HUES64 (cell line): ENCODE data around the gene HIF1A. TPM values are rescaled to one million over a fixed set of nuclear protein-coding genes. Genes with fewer than 3 reads are reported as not detected.

Experiments used
- H3K27ac ChIP-seq: 2 replicates; pipeline ENCODE4 v1.7.0; 2013; ENCODE audit warnings: low read depth, low read length, inconsistent platforms
- H3K27me3 ChIP-seq: 2 replicates; pipeline ENCODE4 v1.6.1; 2013; ENCODE audit warnings: mild to moderate bottlenecking, low read length; ENCODE audit not compliant: insufficient read depth
- H3K36me3 ChIP-seq: 2 replicates; pipeline ENCODE4 v1.6.1; 2013; ENCODE audit warnings: mild to moderate bottlenecking, low read length; ENCODE audit not compliant: insufficient read depth
- H3K4me1 ChIP-seq: 2 replicates; pipeline ENCODE4 v1.6.1; 2013; ENCODE audit warnings: mild to moderate bottlenecking, low read length, moderate library complexity; ENCODE audit not compliant: insufficient read depth
- H3K4me3 ChIP-seq: 2 replicates; pipeline ENCODE4 v1.5.1; 2013; ENCODE audit warnings: mild to moderate bottlenecking, low read length, moderate library complexity
- H3K9ac ChIP-seq: 2 replicates; pipeline ENCODE4 v1.6.1; 2013; ENCODE audit warnings: mild to moderate bottlenecking, low read depth, low read length
- H3K9me3 ChIP-seq: 2 replicates; pipeline ENCODE4 v1.6.1; 2013; ENCODE audit warnings: low read depth, low read length; ENCODE audit not compliant: insufficient read depth
- WGBS: fragments of 150-250, 120-280 bp; methylation state at CpG from one replicate; pipeline ENCODE4 v1.1.7; 2013; ENCODE audit warnings: missing lambda C conversion rate; 5-methylcytosine and 5-hydroxymethylcytosine counted together
- polyA plus RNA-seq, 2 experiments: library from polyadenylated mRNA; stranded (reverse); fragments of 50-300 nt; gene quantifications; one replicate each; pipeline ENCODE4 v1.2.3, GENCODE V29; 2013

HIF1A gene
- 177 TPM for polyA plus RNA-seq (2013, experiment 1 of 2)
- polyA plus RNA-seq (2013, experiment 2 of 2), result 178 TPM

DNA sequence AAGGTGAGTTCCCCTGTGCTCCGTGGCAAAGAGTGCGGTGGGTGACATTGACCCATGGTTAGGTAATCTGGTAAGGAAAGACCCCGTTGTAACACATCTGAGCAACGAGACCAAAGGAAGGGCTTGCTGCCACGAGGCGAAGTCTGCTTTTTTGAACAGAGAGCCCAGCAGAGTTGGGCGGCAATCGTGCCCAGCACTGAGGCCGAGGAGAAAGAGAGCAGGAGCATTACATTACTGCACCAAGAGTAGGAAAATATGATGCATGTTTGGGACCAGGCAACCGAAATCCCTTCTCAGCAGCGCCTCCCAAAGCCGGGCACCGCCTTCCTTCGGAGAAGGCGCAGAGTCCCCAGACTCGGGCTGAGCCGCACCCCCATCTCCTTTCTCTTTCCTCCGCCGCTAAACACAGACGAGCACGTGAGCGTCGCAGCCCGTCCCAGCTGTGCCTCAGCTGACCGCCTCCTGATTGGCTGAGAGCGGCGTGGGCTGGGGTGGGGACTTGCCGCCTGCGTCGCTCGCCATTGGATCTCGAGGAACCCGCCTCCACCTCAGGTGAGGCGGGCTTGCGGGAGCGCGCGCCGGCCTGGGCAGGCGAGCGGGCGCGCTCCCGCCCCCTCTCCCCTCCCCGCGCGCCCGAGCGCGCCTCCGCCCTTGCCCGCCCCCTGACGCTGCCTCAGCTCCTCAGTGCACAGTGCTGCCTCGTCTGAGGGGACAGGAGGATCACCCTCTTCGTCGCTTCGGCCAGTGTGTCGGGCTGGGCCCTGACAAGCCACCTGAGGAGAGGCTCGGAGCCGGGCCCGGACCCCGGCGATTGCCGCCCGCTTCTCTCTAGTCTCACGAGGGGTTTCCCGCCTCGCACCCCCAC, at the start of gene HIF1A:
TSS of gene HIF1A (plus strand) at position 684 of the 865 bp plus-strand sequence. CDS start 292 bp downstream, outside the sequence.
- Histone ChIP-seq H3K4me3 (peak within 1 kb of the TSS; percentile 98), H3K27me3 (no peaks in the 10 kb centered on the region), H3K9me3 (no peaks in the 10 kb centered on the region), H3K9ac (peak within 1 kb of the TSS; percentile 98), H3K36me3 (no peaks in the 10 kb centered on the region), H3K27ac (peak within 1 kb of the TSS; percentile 99), H3K4me1 (peaks cover 44% of the 10 kb centered on the region)
- WGBS, result 1% methylated on average over 68 of the region's 68 CpGs

DNA sequence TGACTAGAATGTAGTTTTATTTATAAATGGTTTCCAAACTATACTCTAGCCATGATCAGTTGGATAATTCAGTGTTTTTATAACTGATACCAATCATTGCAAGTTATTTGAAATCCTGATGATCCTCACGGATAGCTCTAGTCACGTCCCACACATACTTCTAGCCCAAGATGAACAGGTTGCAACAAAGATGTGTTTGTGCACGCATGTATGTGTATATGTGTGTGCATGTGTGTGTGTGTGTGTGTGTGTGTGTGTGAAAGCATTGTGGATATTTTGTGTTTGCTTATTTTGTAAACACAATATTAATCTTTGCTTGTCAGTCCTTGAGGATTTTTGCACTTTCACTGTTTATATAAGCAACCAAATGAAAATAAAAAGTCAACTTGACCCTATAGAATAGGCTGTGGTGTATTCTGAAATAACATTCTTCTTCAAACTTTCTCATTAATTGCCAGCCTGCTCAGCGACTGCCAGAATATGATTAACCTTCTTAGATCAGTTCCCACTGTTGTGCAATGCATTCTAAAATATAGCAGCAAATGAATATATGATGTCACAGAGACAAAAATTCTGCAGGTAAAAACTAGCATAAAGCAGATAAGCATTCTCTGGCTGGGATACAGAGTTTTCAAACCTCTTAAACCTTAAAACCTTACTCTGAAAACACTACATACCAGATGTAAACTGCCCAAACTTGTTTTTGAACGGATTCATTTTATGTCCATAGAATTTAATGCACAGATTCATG, 48.8 kb upstream of the HIF1A start:
- 84% methylated on average over 5 of the region's 5 CpGs for WGBS
- H3K27me3 ChIP-seq, result no peaks in the 10 kb centered on the region
- H3K9me3 ChIP-seq, result no peaks in the 10 kb centered on the region
- no peaks in the 10 kb centered on the region for H3K36me3 ChIP-seq
- H3K4me1 ChIP-seq, result peaks cover 3% of the 10 kb centered on the region; the same call in 1 of the 2 replicates
- no peak overlapping the region for H3K4me3 ChIP-seq
- H3K27ac ChIP-seq, result no peak overlapping the region
- no peak overlapping the region for H3K9ac ChIP-seq

DNA sequence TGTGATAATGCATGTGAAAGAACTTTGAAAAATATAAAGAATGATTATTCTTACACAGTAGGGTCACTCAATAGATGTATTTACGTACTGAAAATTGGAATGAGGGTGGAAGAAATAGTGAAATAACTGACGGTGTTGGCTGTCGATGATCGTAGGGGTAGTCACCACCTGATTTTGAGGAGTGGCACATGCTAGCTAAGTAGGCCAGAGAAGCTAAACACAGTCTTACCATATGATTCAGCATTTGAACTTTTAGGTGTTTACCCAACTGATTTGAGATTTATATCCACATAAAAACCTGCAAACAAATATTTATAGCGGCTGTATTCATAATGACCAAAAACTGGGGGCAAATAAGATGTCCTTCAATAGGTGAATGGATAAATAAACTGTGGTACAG, 47.6 kb upstream of the HIF1A start:
- Histone ChIP-seq H3K9ac (no peak overlapping the region), H3K4me3 (no peak overlapping the region), H3K4me1 (peaks cover 3% of the 10 kb centered on the region; the same call in 1 of the 2 replicates), H3K27me3 (no peaks in the 10 kb centered on the region), H3K27ac (no peak overlapping the region), H3K9me3 (no peaks in the 10 kb centered on the region), H3K36me3 (no peaks in the 10 kb centered on the region)
- 97% methylated on average over 5 of the region's 5 CpGs for WGBS

DNA sequence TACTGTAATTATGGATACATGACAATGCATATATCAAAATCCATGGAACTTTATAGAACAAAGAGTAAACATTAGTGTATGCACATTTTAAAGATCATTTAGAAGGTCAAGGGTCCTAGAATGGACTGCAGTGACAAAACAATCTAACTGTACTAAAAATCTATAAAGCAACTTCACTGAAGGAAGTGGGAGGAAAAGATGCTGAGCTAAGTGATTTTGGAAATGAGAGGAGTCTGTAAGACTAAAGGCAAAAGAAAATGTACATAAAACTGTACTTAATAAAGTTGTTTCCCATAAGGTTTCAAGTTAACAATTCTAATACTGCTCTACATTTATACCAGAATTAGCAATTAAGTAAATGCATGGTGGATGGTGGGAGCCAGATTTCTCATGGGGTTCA, 46.9 kb upstream of the HIF1A start:
- H3K4me3 ChIP-seq, result no peak overlapping the region
- H3K27ac ChIP-seq, result no peak overlapping the region

DNA sequence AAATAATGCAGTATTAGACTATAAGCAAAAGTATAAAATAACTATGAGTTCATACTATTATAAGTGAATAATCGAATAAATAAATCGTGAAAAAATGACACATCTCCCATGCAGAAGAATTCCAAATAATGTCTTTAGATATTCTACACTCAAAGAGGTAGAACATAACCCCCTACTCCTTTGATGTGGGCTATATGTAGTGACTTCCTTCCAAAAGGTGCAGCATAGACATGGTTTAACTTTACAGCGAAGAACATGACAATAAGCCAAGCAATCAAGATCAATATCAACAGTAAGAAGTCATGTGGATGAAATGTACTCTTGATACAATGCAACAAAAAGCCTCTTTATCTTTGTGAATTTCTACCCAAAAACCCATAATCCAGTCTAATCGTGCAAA, 46.0 kb upstream of the HIF1A start:
- no peak overlapping the region for H3K27ac ChIP-seq
- H3K36me3 ChIP-seq, result no peaks in the 10 kb centered on the region
- peaks cover 3% of the 10 kb centered on the region; the same call in 1 of the 2 replicates for H3K4me1 ChIP-seq
- 100% methylated on average over 2 of the region's 4 CpGs for WGBS
- H3K4me3 ChIP-seq, result no peak overlapping the region
- H3K9ac ChIP-seq, result no peak overlapping the region
- H3K9me3 ChIP-seq, result no peaks in the 10 kb centered on the region
- H3K27me3 ChIP-seq, result no peaks in the 10 kb centered on the region

More for the DNA sequence above, 46.9 kb upstream of the HIF1A start:
- no peaks in the 10 kb centered on the region for H3K36me3 ChIP-seq
- no peak overlapping the region for H3K9ac ChIP-seq
- H3K27me3 ChIP-seq, result no peaks in the 10 kb centered on the region
- H3K4me1 ChIP-seq, result peaks cover 3% of the 10 kb centered on the region; the same call in 1 of the 2 replicates
- H3K9me3 ChIP-seq, result no peaks in the 10 kb centered on the region

GRCh38 chr14:61651355-61651754, 44.0 kb upstream of the HIF1A start:
- Histone ChIP-seq H3K4me3 (no peak overlapping the region), H3K4me1 (no peaks in the 10 kb centered on the region), H3K36me3 (no peaks in the 10 kb centered on the region), H3K27ac (no peak overlapping the region), H3K27me3 (no peaks in the 10 kb centered on the region), H3K9ac (no peak overlapping the region), H3K9me3 (no peaks in the 10 kb centered on the region)
- WGBS, result 87% methylated on average over 3 of the region's 4 CpGs

DNA sequence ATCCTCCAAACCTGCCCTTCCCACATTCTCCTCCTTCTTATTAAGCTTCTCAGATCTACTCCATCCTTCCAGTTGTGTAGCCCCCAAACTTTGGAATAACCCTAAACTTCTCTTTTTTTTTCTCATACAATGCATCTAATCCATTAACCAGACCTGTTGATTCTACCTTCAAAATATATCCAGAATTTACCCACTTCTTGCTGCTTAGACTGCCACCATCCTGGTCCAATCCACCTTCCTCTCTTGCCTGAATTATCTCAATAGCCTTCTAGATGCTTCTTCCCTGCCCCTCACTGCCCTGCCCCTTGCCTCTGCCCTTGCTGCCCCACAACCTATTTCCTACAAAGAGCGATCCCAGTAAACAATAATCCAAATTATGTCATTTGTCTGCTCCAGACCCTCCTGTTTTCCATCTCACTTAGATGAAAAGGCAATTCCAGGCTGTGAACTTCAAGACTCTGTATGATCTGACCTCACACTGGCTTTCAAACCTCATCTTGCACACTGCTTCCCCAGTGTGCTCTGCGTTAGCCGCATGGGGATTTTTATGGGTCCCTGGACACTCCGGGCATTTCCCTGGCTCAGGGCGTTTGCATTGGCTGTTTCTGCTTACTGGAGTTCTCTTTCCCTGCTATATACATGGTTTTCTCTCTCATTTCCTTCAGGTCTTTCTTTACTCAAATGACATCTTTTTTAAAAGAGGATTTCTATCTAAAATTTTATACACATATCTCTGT, 42.6 kb upstream of the HIF1A start:
- 89% methylated on average over 5 of the region's 5 CpGs for WGBS
- Histone ChIP-seq H3K27ac (no peak overlapping the region), H3K27me3 (no peaks in the 10 kb centered on the region), H3K4me1 (no peaks in the 10 kb centered on the region), H3K4me3 (no peak overlapping the region), H3K9ac (no peak overlapping the region), H3K36me3 (no peaks in the 10 kb centered on the region), H3K9me3 (no peaks in the 10 kb centered on the region)

DNA sequence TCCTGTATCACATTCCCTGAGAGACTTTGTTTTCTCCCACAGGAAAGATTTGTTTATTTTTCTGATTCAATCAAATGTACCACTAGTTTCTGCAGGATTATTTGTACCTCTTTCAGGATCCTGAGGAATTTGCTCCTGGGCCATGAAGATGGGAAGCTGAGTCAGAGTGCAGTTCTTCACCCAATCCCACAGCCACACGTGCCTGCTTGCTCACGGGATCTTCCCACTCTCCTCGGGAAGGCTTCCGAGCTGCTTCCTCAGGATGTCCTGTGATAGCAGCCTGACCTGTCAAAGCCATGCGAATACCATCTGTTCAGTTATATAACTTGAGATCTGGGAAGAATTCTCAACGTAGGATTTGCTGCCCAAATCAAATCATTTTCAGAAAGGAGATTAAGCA, 41.8 kb upstream of the HIF1A start:
- no peaks in the 10 kb centered on the region for H3K27me3 ChIP-seq
- H3K27ac ChIP-seq, result no peak overlapping the region
- no peaks in the 10 kb centered on the region for H3K36me3 ChIP-seq
- WGBS, result 63% methylated on average over 6 of the region's 6 CpGs
- H3K9me3 ChIP-seq, result no peaks in the 10 kb centered on the region
- no peak overlapping the region for H3K4me3 ChIP-seq
- H3K9ac ChIP-seq, result no peak overlapping the region
- no peaks in the 10 kb centered on the region for H3K4me1 ChIP-seq

GRCh38 chr14:61654026-61654425, 41.3 kb upstream of the HIF1A start:
- Histone ChIP-seq H3K27ac (no peak overlapping the region), H3K9me3 (no peaks in the 10 kb centered on the region), H3K4me3 (no peak overlapping the region), H3K4me1 (no peaks in the 10 kb centered on the region), H3K9ac (no peak overlapping the region), H3K27me3 (no peaks in the 10 kb centered on the region), H3K36me3 (no peaks in the 10 kb centered on the region)
- 83% methylated on average over 1 of the region's 1 CpG for WGBS

DNA sequence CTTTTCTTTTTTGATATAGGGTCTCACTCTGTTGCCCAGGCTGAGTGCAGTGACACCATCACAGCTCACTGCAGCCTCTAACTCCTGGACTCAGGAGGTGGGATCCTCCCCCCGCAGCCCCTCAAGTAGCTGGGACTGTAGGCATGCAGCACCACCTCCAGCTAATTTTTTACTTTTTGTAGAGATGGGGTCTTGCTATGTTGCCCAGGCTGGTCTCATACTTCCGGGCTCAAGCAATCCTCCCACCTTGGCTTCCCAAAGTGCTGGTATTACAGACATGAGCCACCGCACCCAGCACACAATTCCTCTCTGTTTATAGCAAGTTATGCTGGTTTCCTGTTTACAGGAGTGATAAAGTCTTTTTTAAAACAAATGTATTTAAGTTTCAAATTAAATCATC, 39.5 kb upstream of the HIF1A start:
- H3K27me3 ChIP-seq, result no peaks in the 10 kb centered on the region
- no peaks in the 10 kb centered on the region for H3K36me3 ChIP-seq
- no peaks in the 10 kb centered on the region for H3K4me1 ChIP-seq
- WGBS, result 93% methylated on average over 3 of the region's 3 CpGs
- no peak overlapping the region for H3K4me3 ChIP-seq
- no peak overlapping the region for H3K9ac ChIP-seq
- H3K9me3 ChIP-seq, result no peaks in the 10 kb centered on the region
- H3K27ac ChIP-seq, result no peak overlapping the region

- no peaks in the 10 kb centered on the region for H3K36me3 ChIP-seq
- no peak overlapping the region for H3K27ac ChIP-seq
- H3K27me3 ChIP-seq, result no peaks in the 10 kb centered on the region
- H3K9ac ChIP-seq, result no peak overlapping the region
- no peaks in the 10 kb centered on the region for H3K4me1 ChIP-seq
- no peak overlapping the region for H3K4me3 ChIP-seq
- no peaks in the 10 kb centered on the region for H3K9me3 ChIP-seq
- WGBS, result 98% methylated on average over 4 of the region's 4 CpGs
These were observed 39.0 kb upstream of the HIF1A start for GRCh38 chr14:61656341-61656740.
